NCI-H82 (cell line): ENCODE data around the gene SLC43A1.
"Not testable (repeated sequence)": the region's sequence is repeated elsewhere in the genome, so short reads cannot be mapped to it uniquely, and the experiment has no call there.

Source experiments
- DNase-seq: peaks from one replicate; lab custom pipeline; 2025; lab: John Stamatoyannopoulos, UW

The SLC43A1 gene

GRCh38 chr11:57460758-57461749 is 54.4 kb downstream of the SLC43A1 start:
- DNase-seq, result peak; percentile 50

GRCh38 chr11:57460022-57460757 is 55.3 kb downstream of the SLC43A1 start, which contains the start of gene RTN4RL2:
TSS of gene RTN4RL2 (plus strand) at chr11:57460528. CDS start at chr11:57460866, 338 bp downstream.
- DNase-seq, result peak; percentile 89

GRCh38 chr11:57459164-57460021 is 56.1 kb downstream of the SLC43A1 start:
- DNase-seq, result peak; percentile 36

GRCh38 chr11:57458410-57459163 is 56.9 kb downstream of the SLC43A1 start:
- peak; percentile 90 for DNase-seq

- DNase-seq, result peak; percentile 60
Measured at GRCh38 chr11:57458060-57458409, 57.5 kb downstream of the SLC43A1 start.

- DNase-seq, result no peak
Measured at GRCh38 chr11:57457643-57458023, 57.9 kb downstream of the SLC43A1 start.

- peak; percentile 92 for DNase-seq
Measured at GRCh38 chr11:57456960-57457642, 58.4 kb downstream of the SLC43A1 start.

GRCh38 chr11:57453543-57454177 is 61.8 kb downstream of the SLC43A1 start:
- DNase-seq, result no peak

- DNase-seq, result no peak
Measured at GRCh38 chr11:57446055-57446454, 69.4 kb downstream of the SLC43A1 start.

GRCh38 chr11:57445122-57445394 is 70.4 kb downstream of the SLC43A1 start:
- not testable (repeated sequence) for DNase-seq

GRCh38 chr11:57444362-57445121 is 71.0 kb downstream of the SLC43A1 start:
- DNase-seq, result no peak

GRCh38 chr11:57440744-57441414 is 74.6 kb downstream of the SLC43A1 start:
- no peak for DNase-seq

- DNase-seq, result no peak
Measured at GRCh38 chr11:57439786-57440185, 75.7 kb downstream of the SLC43A1 start.

- no peak for DNase-seq
Measured at GRCh38 chr11:57438345-57439285, 76.9 kb downstream of the SLC43A1 start.

GRCh38 chr11:57436031-57436430 is 79.5 kb downstream of the SLC43A1 start:
- no peak for DNase-seq

- DNase-seq, result peak; percentile 23
Measured at GRCh38 chr11:57434640-57435546, 80.6 kb downstream of the SLC43A1 start.
